ENCODE results near the gene OAT.

Gene OAT

DNA sequence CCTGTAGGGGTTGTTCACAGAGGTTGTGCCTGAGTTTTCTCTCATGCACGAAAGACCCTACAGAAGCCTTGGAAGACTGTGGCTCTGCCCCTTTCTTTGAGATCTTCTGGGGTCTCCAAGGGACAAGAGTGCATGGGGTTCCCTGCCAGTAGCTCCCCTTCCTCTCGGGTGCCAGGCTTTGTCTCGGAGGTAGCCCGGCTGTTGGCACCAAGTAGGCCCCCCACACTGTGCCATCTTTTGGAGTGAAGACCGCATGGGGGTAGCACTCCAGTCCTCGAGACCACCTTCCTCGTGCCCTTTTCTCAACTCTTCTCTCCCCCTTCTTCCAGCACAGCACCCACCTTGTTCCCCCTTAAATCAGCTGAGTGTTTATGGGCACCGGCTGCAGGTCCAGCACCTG is 41.6 kb downstream of the OAT start:
- in situ Hi-C loops (cut with MboI; ENCODE audit: low pct_unique_long_range_greater_than_20kb, low sequenced_read_pairs, unreplicated experiment), result loop anchor here (25.0 kb wide), 1 partner anchor 790 kb away; no protein-coding TSS in a partner anchor
- no peak for DNase-seq (ENCODE audit: low spot score)
- TF ChIP-seq, protein P1, sequence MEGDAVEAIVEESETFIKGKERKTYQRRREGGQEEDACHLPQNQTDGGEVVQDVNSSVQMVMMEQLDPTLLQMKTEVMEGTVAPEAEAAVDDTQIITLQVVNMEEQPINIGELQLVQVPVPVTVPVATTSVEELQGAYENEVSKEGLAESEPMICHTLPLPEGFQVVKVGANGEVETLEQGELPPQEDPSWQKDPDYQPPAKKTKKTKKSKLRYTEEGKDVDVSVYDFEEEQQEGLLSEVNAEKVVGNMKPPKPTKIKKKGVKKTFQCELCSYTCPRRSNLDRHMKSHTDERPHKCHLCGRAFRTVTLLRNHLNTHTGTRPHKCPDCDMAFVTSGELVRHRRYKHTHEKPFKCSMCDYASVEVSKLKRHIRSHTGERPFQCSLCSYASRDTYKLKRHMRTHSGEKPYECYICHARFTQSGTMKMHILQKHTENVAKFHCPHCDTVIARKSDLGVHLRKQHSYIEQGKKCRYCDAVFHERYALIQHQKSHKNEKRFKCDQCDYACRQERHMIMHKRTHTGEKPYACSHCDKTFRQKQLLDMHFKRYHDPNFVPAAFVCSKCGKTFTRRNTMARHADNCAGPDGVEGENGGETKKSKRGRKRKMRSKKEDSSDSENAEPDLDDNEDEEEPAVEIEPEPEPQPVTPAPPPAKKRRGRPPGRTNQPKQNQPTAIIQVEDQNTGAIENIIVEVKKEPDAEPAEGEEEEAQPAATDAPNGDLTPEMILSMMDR (IDR thresholded peaks at IDR 0.05; ENCODE audit: extremely low read depth, insufficient read depth, missing control alignments), result no peak

DNA sequence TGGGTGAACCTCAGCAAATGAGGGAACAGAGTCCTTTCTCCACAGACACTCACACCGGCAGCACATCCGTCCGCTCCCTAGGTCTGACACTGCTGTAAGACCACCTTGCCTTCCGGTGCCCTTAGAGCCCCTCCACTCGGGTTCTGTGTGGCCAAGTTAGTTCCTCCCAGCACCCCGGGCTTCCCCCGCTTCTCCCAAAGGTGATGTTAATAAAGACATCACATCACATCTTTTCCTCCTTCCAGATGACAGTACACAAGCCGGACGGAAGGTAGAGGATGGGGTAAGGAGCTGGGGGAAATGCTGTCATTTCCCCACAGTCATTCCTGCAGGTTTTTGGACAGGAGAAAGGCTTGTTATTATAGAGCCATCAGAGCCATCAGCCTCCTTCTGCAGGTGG is 42.3 kb downstream of the OAT start:
- DNase-seq (ENCODE audit: low spot score), result no peak
- in situ Hi-C loops (cut with MboI; ENCODE audit: low pct_unique_long_range_greater_than_20kb, low sequenced_read_pairs, unreplicated experiment), result loop anchor here (25.0 kb wide), 1 partner anchor 789 kb away; no protein-coding TSS in a partner anchor
- TF ChIP-seq, protein P1 (IDR thresholded peaks at IDR 0.05; ENCODE audit: extremely low read depth, insufficient read depth, missing control alignments), result no peak

DNA sequence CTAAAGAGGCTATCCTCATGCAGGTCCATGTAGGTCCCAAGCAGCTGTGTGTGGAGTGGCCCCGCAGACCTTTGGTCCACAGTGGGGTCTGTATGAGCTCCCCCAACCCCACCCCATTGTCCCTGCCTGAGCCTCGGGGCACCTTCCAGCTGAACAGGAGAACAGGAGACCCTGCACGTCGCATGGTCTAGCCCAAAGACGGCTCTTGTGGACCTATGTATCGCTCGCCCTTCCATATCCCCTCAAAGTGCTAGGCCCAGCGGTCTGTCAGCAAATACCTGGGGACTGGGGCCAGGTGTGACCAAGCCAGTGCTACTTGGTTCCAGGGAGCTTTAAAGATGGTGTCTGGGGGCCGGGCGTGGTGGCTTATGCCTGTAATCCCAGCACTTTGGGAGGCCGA is 43.0 kb downstream of the OAT start:
- TF ChIP-seq, protein P1 (IDR thresholded peaks at IDR 0.05; ENCODE audit: extremely low read depth, insufficient read depth, missing control alignments), result no peak
- in situ Hi-C loops (cut with MboI; ENCODE audit: low pct_unique_long_range_greater_than_20kb, low sequenced_read_pairs, unreplicated experiment), result loop anchor here (25.0 kb wide), 1 partner anchor 788 kb away; no protein-coding TSS in a partner anchor
- no peak for DNase-seq (ENCODE audit: low spot score)

DNA sequence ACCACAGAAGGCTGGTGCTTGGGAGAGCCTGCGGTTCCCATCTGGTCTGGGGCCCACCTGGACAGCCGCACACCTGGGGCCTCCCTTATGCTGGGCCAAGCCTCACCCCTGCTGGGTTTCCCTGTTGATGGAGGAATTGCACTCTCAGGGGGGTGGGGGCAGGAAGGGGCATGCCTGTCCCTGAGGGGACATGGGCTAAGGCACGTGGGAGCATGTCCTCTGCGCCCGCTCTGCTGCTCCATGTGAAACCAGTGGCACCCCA is 43.4 kb downstream of the OAT start:
- no peak for DNase-seq (ENCODE audit: low spot score)
- TF ChIP-seq, protein P1 (IDR thresholded peaks at IDR 0.05; ENCODE audit: extremely low read depth, insufficient read depth, missing control alignments), result no peak
- in situ Hi-C loops (cut with MboI; ENCODE audit: low pct_unique_long_range_greater_than_20kb, low sequenced_read_pairs, unreplicated experiment), result loop anchor here (25.0 kb wide), 1 partner anchor 788 kb away; no protein-coding TSS in a partner anchor

DNA sequence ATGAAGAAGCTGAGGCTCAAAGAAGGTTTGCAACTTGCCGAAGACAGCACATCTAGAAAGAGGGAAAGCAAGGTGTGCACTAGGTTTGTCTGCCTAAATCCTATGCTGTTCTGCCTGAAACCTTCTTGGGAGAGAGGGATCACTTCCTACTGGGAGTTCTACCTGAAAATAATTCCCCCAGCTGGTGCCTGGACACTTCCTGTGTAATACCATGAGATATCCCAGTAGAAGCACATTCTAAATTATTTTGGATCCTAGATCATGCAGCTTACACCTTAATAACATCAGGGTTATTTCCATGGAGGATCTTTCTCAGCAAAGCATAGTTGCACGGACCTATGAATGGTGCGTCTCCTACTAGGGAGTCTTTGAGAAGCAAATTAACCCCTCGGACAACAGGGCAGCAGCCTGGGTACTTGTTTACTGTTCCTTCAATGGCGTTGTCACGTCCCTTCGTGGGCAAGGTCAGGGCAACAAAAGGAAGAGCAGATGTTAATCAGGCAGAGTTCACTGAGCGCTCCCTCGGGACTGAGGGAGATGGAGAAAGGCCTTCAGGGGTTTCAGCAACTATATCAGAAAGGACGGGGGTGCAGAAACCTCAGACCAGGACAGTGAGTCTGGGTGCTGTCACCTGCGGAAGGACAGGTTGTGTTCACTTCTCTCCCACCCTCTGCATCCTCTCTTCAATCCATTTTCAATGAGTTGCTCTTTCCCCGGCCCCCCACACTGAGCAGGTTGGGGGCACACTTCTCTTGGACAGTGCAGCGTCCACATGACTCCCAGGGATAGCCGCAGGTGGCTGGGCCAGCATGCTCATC is 44.0 kb downstream of the OAT start:
- TF ChIP-seq, protein P1 (IDR thresholded peaks at IDR 0.05; ENCODE audit: extremely low read depth, insufficient read depth, missing control alignments), result no peak
- in situ Hi-C loops (cut with MboI; ENCODE audit: low pct_unique_long_range_greater_than_20kb, low sequenced_read_pairs, unreplicated experiment), result loop anchor here (25.0 kb wide), 1 partner anchor 787 kb away; no protein-coding TSS in a partner anchor
- DNase-seq (ENCODE audit: low spot score), result no peak

DNA sequence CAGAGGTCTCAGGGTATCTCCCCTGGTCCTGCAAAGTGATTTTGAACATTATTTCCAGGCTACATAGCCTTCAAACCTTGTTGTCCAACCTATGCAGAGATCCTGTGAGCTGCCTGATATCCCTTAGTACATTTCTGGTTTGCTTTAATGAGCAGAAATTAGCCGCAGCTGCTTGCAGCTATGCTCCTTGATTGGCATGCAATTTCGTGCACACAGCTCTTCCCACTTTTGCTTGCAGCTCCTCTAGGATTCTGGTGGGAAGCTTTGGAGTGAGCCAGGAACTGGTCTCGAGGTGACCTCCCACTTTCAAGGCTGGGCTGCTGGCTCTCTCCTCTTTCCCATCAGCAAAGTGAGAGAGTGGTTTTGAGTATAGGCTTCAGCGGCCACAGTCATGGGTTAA is 45.8 kb downstream of the OAT start:
- in situ Hi-C loops (cut with MboI; ENCODE audit: low pct_unique_long_range_greater_than_20kb, low sequenced_read_pairs, unreplicated experiment), result no loop called here
- DNase-seq (ENCODE audit: low spot score), result no peak
- TF ChIP-seq, protein P1 (IDR thresholded peaks at IDR 0.05; ENCODE audit: extremely low read depth, insufficient read depth, missing control alignments), result no peak
